IMR-90 (cell line): ENCODE results near the gene RMND5B. TPM values are rescaled to one million over a fixed set of nuclear protein-coding genes. Genes with fewer than 3 reads are reported as not detected.

ENCODE experiments used
- ATAC-seq: fragments of 200-7000 bp; cut with Tn5 transposase; 2 replicates; pipeline ENCODE4 v1.9.1; 2020; ENCODE audit warnings: low read depth, mild to moderate bottlenecking, moderate library complexity
- BruUV-seq: library from RNA; stranded (reverse); fragments of 400-500 nt; replicated peaks from 2 replicates; lab custom pipeline; 2021; lab: Mats Ljungman, UMichigan
- CTCF ChIA-PET: fragments of 300-600 bp; formaldehyde crosslinking; extraction: SDS; loops from one replicate; lab custom pipeline; 2021; ENCODE audit warnings: antibody characterized with exemption; lab: Yijun Ruan, JAX
- POLR2A ChIA-PET: fragments of 300-600 bp; sonication (Branson Sonifier 250); formaldehyde crosslinking; loops from one replicate; lab custom pipeline; 2022; ENCODE audit warnings: antibody characterized with exemption; ENCODE audit not compliant: unreplicated experiment; lab: Charles Lee
- DNase-seq: peaks from one replicate; pipeline ENCODE4 v3.0.0; 2013
- H2AFZ ChIP-seq: replicated peaks from 2 replicates; pipeline ENCODE3; 2013; ENCODE audit warnings: low read length, mild to moderate bottlenecking; ENCODE audit not compliant: poor library complexity
- H2AK5ac ChIP-seq: 2 replicates; pipeline ENCODE4 v1.6.1; 2013; ENCODE audit warnings: low read depth, low read length, inconsistent platforms
- H2AK9ac ChIP-seq: replicated peaks from 2 replicates; pipeline ENCODE3; 2013; ENCODE audit warnings: mild to moderate bottlenecking, low read depth, low read length, moderate library complexity; ENCODE audit not compliant: poor library complexity
- H2BK120ac ChIP-seq: 2 replicates; pipeline ENCODE4 v1.6.1; 2013; ENCODE audit warnings: low read depth, low read length, inconsistent platforms
- H2BK15ac ChIP-seq: 3 replicates; pipeline ENCODE4 v1.6.1; 2013; ENCODE audit warnings: low read depth, low read length, inconsistent platforms
- H2BK20ac ChIP-seq: 2 replicates; pipeline ENCODE4 v1.6.1; 2013; ENCODE audit warnings: low read depth, mild to moderate bottlenecking, inconsistent platforms, low read length, moderate library complexity
- H2BK5ac ChIP-seq: 2 replicates; pipeline ENCODE4 v1.6.1; 2013; ENCODE audit warnings: mild to moderate bottlenecking, low read depth, low read length, inconsistent platforms; ENCODE audit not compliant: poor library complexity, severe bottlenecking
- H3K14ac ChIP-seq: replicated peaks from 2 replicates; pipeline ENCODE4 v1.6.1; 2013; ENCODE audit warnings: low read depth, low read length, inconsistent platforms
- H3K18ac ChIP-seq: 2 replicates; pipeline ENCODE4 v1.6.1; 2013; ENCODE audit warnings: low read depth, low read length, control low read depth
- H3K23ac ChIP-seq: 2 replicates; pipeline ENCODE4 v1.6.1; 2013; ENCODE audit warnings: low read depth, low read length, inconsistent platforms
- H3K27ac ChIP-seq: 2 replicates; pipeline ENCODE4 v1.5.1; 2013; ENCODE audit warnings: mild to moderate bottlenecking, control low read depth, low read length; ENCODE audit not compliant: insufficient read depth
- H3K27me3 ChIP-seq: 2 replicates; pipeline ENCODE4 v1.6.1; 2013; ENCODE audit warnings: low read length; ENCODE audit not compliant: control insufficient read depth, insufficient read depth
- H3K36me3 ChIP-seq: 2 replicates; pipeline ENCODE4 v1.6.1; 2013; ENCODE audit warnings: low read length, mixed read lengths; ENCODE audit not compliant: control insufficient read depth, insufficient read depth
- H3K4ac ChIP-seq: 2 replicates; pipeline ENCODE4 v1.6.1; 2013; ENCODE audit warnings: low read depth, low read length, inconsistent platforms
- H3K4me1 ChIP-seq: 2 replicates; pipeline ENCODE4 v1.6.1; 2013; ENCODE audit warnings: low read length, mixed read lengths; ENCODE audit not compliant: control insufficient read depth, insufficient read depth
- H3K4me2 ChIP-seq: 2 replicates; pipeline ENCODE4 v1.6.1; 2013; ENCODE audit warnings: low read depth, mild to moderate bottlenecking, control low read depth, low read length, moderate library complexity
- H3K4me3 ChIP-seq: 2 replicates; pipeline ENCODE4 v1.5.1; 2013; ENCODE audit warnings: low read depth, mild to moderate bottlenecking, control low read depth, low read length, moderate library complexity; ENCODE audit not compliant: insufficient read depth
- H3K56ac ChIP-seq: 2 replicates; pipeline ENCODE4 v1.6.1; 2013; ENCODE audit warnings: low read length, inconsistent platforms; ENCODE audit not compliant: insufficient read depth; ENCODE audit errors: extremely low read depth
- H3K79me1 ChIP-seq, 2 experiments: 2 replicates each; pipeline ENCODE4 v1.6.1; 2013; ENCODE audit warnings: low read length in 2 of 2, inconsistent platforms in 1 of 2, low read depth in 1 of 2
- H3K9ac ChIP-seq: 2 replicates; pipeline ENCODE4 v1.6.1; 2013; ENCODE audit warnings: low read depth, low read length, control low read depth
- H3K9me1 ChIP-seq: 2 replicates; pipeline ENCODE4 v1.6.1; 2013; ENCODE audit warnings: low read length, inconsistent platforms; ENCODE audit not compliant: insufficient read depth
- H3K9me3 ChIP-seq: 2 replicates; pipeline ENCODE4 v1.6.1; 2013; ENCODE audit warnings: low read length; ENCODE audit not compliant: control insufficient read depth, insufficient read depth
- H4K20me1 ChIP-seq: 2 replicates; pipeline ENCODE4 v1.6.1; 2013; ENCODE audit warnings: low read length, inconsistent platforms; ENCODE audit not compliant: insufficient read depth
- H4K5ac ChIP-seq: 2 replicates; pipeline ENCODE4 v1.6.1; 2013; ENCODE audit warnings: mild to moderate bottlenecking, low read depth, low read length, control low read depth
- H4K8ac ChIP-seq, 2 experiments: 2 replicates each; pipeline ENCODE4 v1.6.1; 2013; ENCODE audit warnings: low read depth in 2 of 2, low read length in 2 of 2, control low read depth in 1 of 2, inconsistent platforms in 1 of 2
- H4K91ac ChIP-seq: 2 replicates; pipeline ENCODE4 v1.6.1; 2013; ENCODE audit warnings: low read depth, low read length, inconsistent platforms; ENCODE audit not compliant: insufficient read depth
- CEBPB ChIP-seq: IDR thresholded peaks from 2 replicates; pipeline ENCODE4 v1.6.1; 2012; ENCODE audit warnings: low read depth, low read length, improper control_type of control experiment
- CTCF ChIP-seq: conservative IDR thresholded peaks from 2 replicates; pipeline ENCODE4 v1.5.1; 2012; ENCODE audit warnings: mild to moderate bottlenecking, low read depth, low read length, improper control_type of control experiment
- MXI1 ChIP-seq: IDR thresholded peaks from 2 replicates; pipeline ENCODE4 v1.6.1; 2012; ENCODE audit warnings: low read depth, mild to moderate bottlenecking, low read length, moderate library complexity, borderline replicate concordance
- POLR2A ChIP-seq: IDR thresholded peaks from 2 replicates; pipeline ENCODE4 v1.6.1; 2012; ENCODE audit warnings: mild to moderate bottlenecking, low read depth, low read length
- RAD21 ChIP-seq: IDR thresholded peaks from 2 replicates; pipeline ENCODE4 v1.6.1; 2012; ENCODE audit warnings: low read length, improper control_type of control experiment
- USF2 ChIP-seq: fragments of 150-350 bp; IDR thresholded peaks from 2 replicates; pipeline ENCODE4 v1.6.1; 2017; ENCODE audit warnings: mild to moderate bottlenecking, antibody characterized with exemption, low read length, low read depth
- WGBS, 2 experiments: methylation state at CpG; one replicate each; pipeline versions ENCODE4 v1.1.5 to v1.1.7; 2013; ENCODE audit warnings: missing lambda C conversion rate in 2 of 2; ENCODE audit not compliant: insufficient read length in 1 of 2; ENCODE audit errors: extremely low coverage in 2 of 2; 5-methylcytosine and 5-hydroxymethylcytosine counted together
- dilution Hi-C: fragments of 300-500 bp; cut with HindIII; formaldehyde crosslinking; loops from one replicate; pipeline ENCODE4 v1.14.3; 2018; ENCODE audit warnings: low sequenced_read_pairs; ENCODE audit not compliant: unreplicated experiment
- in situ Hi-C: fragments of 300-500 bp; cut with MboI; formaldehyde crosslinking; loops from 3 replicates; pipeline ENCODE4 v1.14.3; 2019; ENCODE audit warnings: low sequenced_read_pairs, inconsistent platforms, mixed read lengths
- intact Hi-C: fragments of 100-400 bp; cut with micrococcal nuclease; formaldehyde crosslinking; loops from 2 replicates; pipeline ENCODE4 v1.10.0; 2022
- polyA plus RNA-seq, 3 experiments: library from polyadenylated mRNA; depleted of rRNA; stranded (reverse); fragments of >200 nt; gene quantifications; 2 replicates each; pipeline ENCODE4 v1.2.3, GENCODE V29; 2012; ENCODE audit warnings: low replicate concordance in 1 of 3
- total RNA-seq: library from RNA; depleted of rRNA; stranded (reverse); fragments of >200 nt; gene quantifications from 2 replicates; pipeline ENCODE4 v1.2.3, GENCODE V29; 2012

Gene RMND5B
- total and polyA plus RNA-seq, 2 of the 4 experiments (the other 2 are of a cell fraction): 14.0 to 19.5 TPM

DNA sequence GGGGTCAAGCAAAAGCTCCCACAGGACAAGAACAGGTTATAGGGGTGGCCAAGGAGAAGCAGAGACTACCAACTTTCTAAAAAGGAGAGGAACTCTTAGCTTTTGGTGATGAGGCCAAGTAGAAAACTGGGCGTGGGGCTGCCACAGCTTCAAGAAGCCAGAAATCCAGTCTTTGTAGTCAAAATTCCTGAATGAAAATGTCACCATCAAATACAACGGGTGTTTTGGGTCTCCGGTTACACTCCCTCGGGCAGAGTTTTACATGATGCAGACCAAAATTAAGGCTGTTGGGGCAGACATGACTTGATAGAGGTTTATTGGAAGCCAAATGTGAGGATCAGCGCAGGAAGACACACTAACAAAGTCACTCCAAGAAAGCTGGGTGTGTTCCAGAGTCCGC lies 46.9 kb upstream of the RMND5B start:
- H2BK5ac ChIP-seq: no peak overlapping the region
- in situ Hi-C loops: no loop called here
- POLR2A ChIA-PET: no interaction called here
- H3K79me1 ChIP-seq: no peaks in the 10 kb centered on the region
- intact Hi-C loops: no loop called here
- no peak overlapping the region for H3K56ac ChIP-seq
- DNase-seq (no peak), ATAC-seq (no peak)
- no peaks in the 10 kb centered on the region for H3K36me3 ChIP-seq
- no peak overlapping the region for H3K4ac ChIP-seq
- no peaks in the 10 kb centered on the region for H3K4me1 ChIP-seq
- H3K9me1 ChIP-seq: no peaks in the 10 kb centered on the region
- H4K91ac ChIP-seq: no peak overlapping the region
- no peak overlapping the region for H3K9ac ChIP-seq
- no peaks in the 10 kb centered on the region for H3K9me3 ChIP-seq
- H4K8ac ChIP-seq: no peak overlapping the region
- no peak for TF ChIP-seq CTCF
- TF ChIP-seq MXI1: no peak
- TF ChIP-seq USF2: no peak
- no peak for TF ChIP-seq RAD21
- TF ChIP-seq CEBPB: no peak
- no peak for TF ChIP-seq POLR2A
- BruUV-seq: no TSS peak
- no peak overlapping the region for H3K18ac ChIP-seq
- no peak overlapping the region for H2BK15ac ChIP-seq
- no peak overlapping the region for H4K5ac ChIP-seq
- H3K23ac ChIP-seq: no peak overlapping the region
- H2AK9ac ChIP-seq: no peak overlapping the region
- dilution Hi-C loops: no loop called here
- H2AFZ ChIP-seq: no peak overlapping the region
- no peak overlapping the region for H2BK20ac ChIP-seq
- no peaks in the 10 kb centered on the region for H4K20me1 ChIP-seq
- peaks cover 38% of the 10 kb centered on the region for H3K27me3 ChIP-seq
- WGBS, 2 experiments: 60% methylated on average over 1 of the region's 6 CpGs; no CpG with 5 or more reads in 1 of the 2 experiments
- no peak overlapping the region for H3K27ac ChIP-seq
- no peak overlapping the region for H2BK120ac ChIP-seq
- no peak overlapping the region for H3K14ac ChIP-seq
- CTCF ChIA-PET: no interaction called here
- H3K4me3 ChIP-seq: no peak overlapping the region
- no peak overlapping the region for H2AK5ac ChIP-seq
- no peak overlapping the region for H3K4me2 ChIP-seq
